ENCODE data around the gene FADS6. TPM values are rescaled to one million over a fixed set of nuclear protein-coding genes. Genes with fewer than 3 reads are reported as not detected.

Gene FADS6
- total RNA-seq, 1 experiment from 2014 or later = not detected

- no peak for ATAC-seq
Observed at GRCh38 chr17:74831444-74832146, 61.8 kb downstream of the FADS6 start.

GRCh38 chr17:74830861-74831260 lies 62.6 kb downstream of the FADS6 start:
- BruUV-seq (replicated peaks) = no TSS peak
- no peaks in the 10 kb centered on the region for H3K36me3 ChIP-seq (ENCODE audit: low read depth, low read length)
- no peaks in the 10 kb centered on the region for H4K20me1 ChIP-seq (ENCODE audit: low read length)
- ATAC-seq (no peak), DNase-seq (no peak)
- POLR2A ChIA-PET (ENCODE audit: unreplicated experiment) = no interaction called here
- CTCF ChIA-PET = no interaction called here
- no peak overlapping the region for H2AFZ ChIP-seq (ENCODE audit: low read length)
- H3F3A ChIP-seq (ENCODE audit: low read length, unreplicated experiment) = no peaks in the 10 kb centered on the region
- H3K9me2 ChIP-seq (replicated peaks; ENCODE audit: low read length) = no peaks in the 10 kb centered on the region
- intact Hi-C loops (cut with micrococcal nuclease) = no loop called here
- no peaks in the 10 kb centered on the region for H3K79me2 ChIP-seq (ENCODE audit: low read length)
- no peak overlapping the region for H3K9ac ChIP-seq (ENCODE audit: low read length)
- TF ChIP-seq EZH2 (IDR thresholded peaks at IDR 0.05; ENCODE audit: low read length, unreplicated experiment) (no peak), CTCF (conservative IDR thresholded peaks at IDR 0.05; ENCODE audit: low read depth, low read length) (no peak), EZH2phosphoT487 (IDR thresholded peaks at IDR 0.05; ENCODE audit: borderline replicate concordance, low read length) (no peak)
- H3K4me2 ChIP-seq (ENCODE audit: low read length) = no peak overlapping the region
- H3K4me3 ChIP-seq (ENCODE audit: low read length) = no peak overlapping the region
- no peaks in the 10 kb centered on the region for H3K27me3 ChIP-seq (ENCODE audit: low read length)
- H3K4me1 ChIP-seq (ENCODE audit: insufficient read depth, low read length) = no peaks in the 10 kb centered on the region
- no peak overlapping the region for H3K27ac ChIP-seq (ENCODE audit: low read length)
- no peaks in the 10 kb centered on the region for H3K9me3 ChIP-seq (ENCODE audit: low read length)

More at GRCh38 chr17:74831444-74832146, 61.8 kb downstream of the FADS6 start:
- H3F3A ChIP-seq (ENCODE audit: low read length, unreplicated experiment) = no peaks in the 10 kb centered on the region
- no peaks in the 10 kb centered on the region for H3K36me3 ChIP-seq (ENCODE audit: low read depth, low read length)
- no peak for DNase-seq
- H3K27ac ChIP-seq (ENCODE audit: low read length) = no peak overlapping the region
- no TSS peak for BruUV-seq (replicated peaks)
- no peaks in the 10 kb centered on the region for H3K9me3 ChIP-seq (ENCODE audit: low read length)
- no peaks in the 10 kb centered on the region for H3K9me2 ChIP-seq (replicated peaks; ENCODE audit: low read length)
- POLR2A ChIA-PET (ENCODE audit: unreplicated experiment) = no interaction called here
- no peaks in the 10 kb centered on the region for H3K79me2 ChIP-seq (ENCODE audit: low read length)
- H2AFZ ChIP-seq (ENCODE audit: low read length) = no peak overlapping the region
- H3K27me3 ChIP-seq (ENCODE audit: low read length) = no peaks in the 10 kb centered on the region
- no peak overlapping the region for H3K4me2 ChIP-seq (ENCODE audit: low read length)
- intact Hi-C loops (cut with micrococcal nuclease) = no loop called here
- H3K9ac ChIP-seq (ENCODE audit: low read length) = no peak overlapping the region
- TF ChIP-seq EZH2phosphoT487 (IDR thresholded peaks at IDR 0.05; ENCODE audit: borderline replicate concordance, low read length) (no peak), EZH2 (IDR thresholded peaks at IDR 0.05; ENCODE audit: low read length, unreplicated experiment) (no peak), CTCF (conservative IDR thresholded peaks at IDR 0.05; ENCODE audit: low read depth, low read length) (no peak)
- no peaks in the 10 kb centered on the region for H4K20me1 ChIP-seq (ENCODE audit: low read length)
- no peak overlapping the region for H3K4me3 ChIP-seq (ENCODE audit: low read length)
- CTCF ChIA-PET = interaction anchor here (0.5 kb wide), 1 partner anchor 184 kb away, joined by 7 read pairs; no protein-coding TSS in a partner anchor
- no peaks in the 10 kb centered on the region for H3K4me1 ChIP-seq (ENCODE audit: insufficient read depth, low read length)

GRCh38 chr17:74827800-74828199 lies 65.6 kb downstream of the FADS6 start:
- Histone ChIP-seq H3K9me2 (replicated peaks; ENCODE audit: low read length) (no peaks in the 10 kb centered on the region), H3K27me3 (ENCODE audit: low read length) (no peaks in the 10 kb centered on the region), H3K4me2 (ENCODE audit: low read length) (no peak overlapping the region), H3K4me3 (ENCODE audit: low read length) (no peak overlapping the region), H4K20me1 (ENCODE audit: low read length) (no peaks in the 10 kb centered on the region), H3F3A (ENCODE audit: low read length, unreplicated experiment) (no peaks in the 10 kb centered on the region), H3K27ac (ENCODE audit: low read length) (no peak overlapping the region), H3K4me1 (ENCODE audit: insufficient read depth, low read length) (no peaks in the 10 kb centered on the region), H3K36me3 (ENCODE audit: low read depth, low read length) (no peaks in the 10 kb centered on the region), H3K9me3 (ENCODE audit: low read length) (no peaks in the 10 kb centered on the region), H3K9ac (ENCODE audit: low read length) (no peak overlapping the region), H3K79me2 (ENCODE audit: low read length) (no peaks in the 10 kb centered on the region), H2AFZ (ENCODE audit: low read length) (no peak overlapping the region)
- TF ChIP-seq EZH2 (IDR thresholded peaks at IDR 0.05; ENCODE audit: low read length, unreplicated experiment) = no peak
- TF ChIP-seq EZH2phosphoT487 (IDR thresholded peaks at IDR 0.05; ENCODE audit: borderline replicate concordance, low read length) = no peak
- TF ChIP-seq CTCF (conservative IDR thresholded peaks at IDR 0.05; ENCODE audit: low read depth, low read length) = no peak
- intact Hi-C loops (cut with micrococcal nuclease) = no loop called here
- POLR2A ChIA-PET (ENCODE audit: unreplicated experiment) = no interaction called here
- ATAC-seq = no peak
- CTCF ChIA-PET = no interaction called here
- BruUV-seq (replicated peaks) = no TSS peak
- no peak for DNase-seq

All from PC-3 (cell line).